Adrenal gland (tissue), 5 donors: ENCODE results near the gene ISLR.

Source experiments
- POLR2A ChIP-seq, 2 donors: fragments of 450-650 bp; IDR thresholded peaks; one replicate each; pipeline ENCODE4 v1.6.1; 2017; ENCODE audit warnings: antibody characterized with exemption in 2 of 2, mild to moderate bottlenecking in 2 of 2, moderate library complexity in 1 of 2
- TF ChIP-seq, protein P1 (sequence below), 6 experiments: fragments of 450-650 bp in 4 of 6; fragments of 200-600 bp in 2 of 6; sonication (generic) in 1 of 6; IDR thresholded peaks; 1 replicate in 5 of 6; 2 replicates in 1 of 6; pipeline versions ENCODE4 v1.5.1 to v1.8.0; 2016 to 2021; ENCODE audit warnings: antibody characterized with exemption in 6 of 6, mild to moderate bottlenecking in 2 of 6, moderate library complexity in 1 of 6
- donor health status: DM: no; HTN: no; CAD: no.

GRCh38 chr15:74146277-74146800 lies 27.2 kb upstream of the ISLR start:
- TF ChIP-seq, protein P1, sequence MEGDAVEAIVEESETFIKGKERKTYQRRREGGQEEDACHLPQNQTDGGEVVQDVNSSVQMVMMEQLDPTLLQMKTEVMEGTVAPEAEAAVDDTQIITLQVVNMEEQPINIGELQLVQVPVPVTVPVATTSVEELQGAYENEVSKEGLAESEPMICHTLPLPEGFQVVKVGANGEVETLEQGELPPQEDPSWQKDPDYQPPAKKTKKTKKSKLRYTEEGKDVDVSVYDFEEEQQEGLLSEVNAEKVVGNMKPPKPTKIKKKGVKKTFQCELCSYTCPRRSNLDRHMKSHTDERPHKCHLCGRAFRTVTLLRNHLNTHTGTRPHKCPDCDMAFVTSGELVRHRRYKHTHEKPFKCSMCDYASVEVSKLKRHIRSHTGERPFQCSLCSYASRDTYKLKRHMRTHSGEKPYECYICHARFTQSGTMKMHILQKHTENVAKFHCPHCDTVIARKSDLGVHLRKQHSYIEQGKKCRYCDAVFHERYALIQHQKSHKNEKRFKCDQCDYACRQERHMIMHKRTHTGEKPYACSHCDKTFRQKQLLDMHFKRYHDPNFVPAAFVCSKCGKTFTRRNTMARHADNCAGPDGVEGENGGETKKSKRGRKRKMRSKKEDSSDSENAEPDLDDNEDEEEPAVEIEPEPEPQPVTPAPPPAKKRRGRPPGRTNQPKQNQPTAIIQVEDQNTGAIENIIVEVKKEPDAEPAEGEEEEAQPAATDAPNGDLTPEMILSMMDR (IDR thresholded peaks at IDR 0.05), result no peak
- no peak for TF ChIP-seq POLR2A (IDR thresholded peaks at IDR 0.05)
